CMK (cell line): ENCODE measurements around the gene CTU2.

Experiments used
- DNase-seq: peaks from one replicate; pipeline ENCODE4 v3.0.0-alpha.2; 2010; ENCODE audit warnings: low read depth

Gene CTU2

DNA sequence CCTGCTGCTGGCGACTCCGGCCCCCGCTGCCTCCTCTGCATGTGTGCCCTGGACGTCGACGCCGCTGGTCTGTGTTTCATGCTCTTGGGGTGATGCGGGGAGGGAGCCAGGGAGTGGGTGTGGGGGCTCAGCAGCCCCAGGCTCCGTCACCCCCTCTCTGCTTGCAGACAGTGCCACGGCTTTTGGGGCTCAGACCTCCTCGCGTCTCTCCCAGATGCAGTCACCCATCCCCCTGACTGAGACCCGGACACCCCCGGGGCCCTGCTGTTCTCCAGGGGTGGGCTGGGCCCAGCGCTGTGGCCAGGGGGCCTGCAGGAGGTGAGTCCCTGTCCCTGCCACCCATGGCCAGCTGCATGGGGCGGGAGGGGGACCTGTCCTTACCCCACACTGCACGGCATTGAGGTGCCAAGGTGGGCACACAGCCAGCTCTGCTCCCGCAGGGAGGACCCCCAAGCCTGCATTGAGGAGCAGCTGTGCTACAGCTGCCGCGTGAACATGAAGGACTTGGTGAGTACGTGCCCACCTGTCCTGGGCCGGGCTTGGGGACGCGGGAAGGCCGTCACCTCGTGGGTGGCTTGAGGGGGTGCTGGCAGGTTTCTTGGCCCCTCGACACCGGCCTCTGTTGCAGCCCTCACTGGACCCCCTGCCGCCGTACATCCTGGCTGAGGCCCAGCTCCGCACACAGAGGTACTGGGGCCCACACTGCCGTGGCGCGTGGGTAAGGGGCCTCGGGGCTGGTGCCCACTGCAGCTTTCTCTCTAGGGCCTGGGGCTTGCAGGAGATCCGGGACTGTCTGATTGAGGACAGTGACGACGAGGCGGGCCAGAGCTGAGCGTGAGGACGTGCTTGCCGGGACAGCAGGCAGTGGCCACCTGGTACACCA is 8.4 kb downstream of the CTU2 start:
- no peak for DNase-seq

DNA sequence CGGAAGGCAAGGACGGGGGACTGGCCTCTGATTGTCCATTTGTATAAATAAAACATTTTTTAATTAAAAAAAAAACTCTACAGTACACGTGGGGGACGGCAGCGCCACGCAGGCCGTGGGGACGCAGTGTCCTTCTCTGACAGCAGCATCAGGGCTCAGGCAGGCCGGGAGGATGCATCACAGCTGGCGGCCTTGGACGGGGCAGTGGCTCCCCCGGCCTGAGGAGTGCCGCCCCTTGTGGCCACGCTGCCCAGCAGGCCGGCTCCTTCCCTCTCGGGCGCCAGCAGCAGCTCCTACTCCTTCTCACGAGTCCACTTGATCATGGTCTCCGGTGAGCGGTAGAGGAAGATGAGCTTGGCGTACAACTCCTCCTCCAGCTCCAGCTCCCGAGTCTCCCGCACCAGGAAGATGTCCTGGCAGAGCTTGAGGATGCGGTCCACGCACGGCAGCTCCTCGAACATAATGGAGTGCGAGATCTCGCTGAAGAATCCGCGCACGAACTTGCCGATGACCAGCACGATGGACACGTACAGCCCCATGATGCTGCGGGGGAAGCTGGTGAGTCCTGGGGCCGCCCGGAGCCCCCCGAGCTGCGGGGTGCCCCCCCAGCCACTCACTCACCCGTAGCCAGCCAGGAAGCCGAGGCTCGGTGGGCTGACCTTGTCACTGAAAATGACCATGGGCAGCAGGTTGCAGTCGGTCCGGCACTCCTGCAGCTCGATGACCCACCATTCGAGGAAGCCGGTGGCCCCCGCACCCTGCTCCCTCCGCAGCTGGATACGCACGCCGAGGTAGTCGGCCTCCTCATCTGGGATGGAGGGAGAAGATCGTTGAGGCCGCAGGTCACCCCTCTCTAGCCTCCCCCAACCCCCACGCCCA is 9.2 kb downstream of the CTU2 start:
- no peak for DNase-seq

DNA sequence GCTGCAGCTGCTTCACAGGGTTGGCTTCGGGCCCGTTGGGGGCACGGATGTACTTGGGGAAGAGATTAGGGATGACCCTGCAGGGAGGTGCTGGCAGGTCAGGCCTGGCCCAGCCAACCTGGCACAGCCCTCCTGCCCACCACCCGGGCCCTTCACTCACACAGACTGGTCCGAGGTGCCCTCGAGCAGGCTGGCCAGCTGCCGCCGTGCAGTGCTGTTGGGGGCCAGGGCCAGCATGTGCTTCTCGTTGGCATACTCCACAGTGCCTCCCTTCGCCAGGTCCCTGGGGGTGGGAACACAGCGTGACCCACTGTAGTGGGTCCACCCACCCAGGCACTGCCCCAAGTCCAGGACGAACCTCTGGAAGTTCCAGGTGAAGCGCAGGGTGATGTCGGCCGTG is 9.9 kb downstream of the CTU2 start:
- DNase-seq = no peak

DNA sequence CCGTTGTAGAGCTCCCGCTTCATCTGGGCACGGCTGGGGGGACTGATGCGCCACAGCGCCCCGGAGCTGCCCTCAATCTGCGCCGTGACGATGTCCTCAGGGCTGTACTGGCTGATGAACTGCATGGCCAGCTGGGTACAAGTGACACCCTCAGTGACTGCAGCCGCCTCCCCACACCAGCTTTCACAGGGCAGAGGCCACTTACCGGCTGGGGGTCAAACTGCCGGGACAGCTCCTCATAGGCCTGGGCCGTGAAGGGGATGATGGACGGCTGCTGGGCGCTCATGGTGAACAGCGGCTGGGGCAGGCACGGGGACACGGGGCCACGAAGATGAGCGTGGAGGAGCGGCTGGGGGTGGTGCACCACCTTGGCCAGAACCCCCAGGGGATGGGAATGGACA is 10.3 kb downstream of the CTU2 start:
- DNase-seq = no peak

DNA sequence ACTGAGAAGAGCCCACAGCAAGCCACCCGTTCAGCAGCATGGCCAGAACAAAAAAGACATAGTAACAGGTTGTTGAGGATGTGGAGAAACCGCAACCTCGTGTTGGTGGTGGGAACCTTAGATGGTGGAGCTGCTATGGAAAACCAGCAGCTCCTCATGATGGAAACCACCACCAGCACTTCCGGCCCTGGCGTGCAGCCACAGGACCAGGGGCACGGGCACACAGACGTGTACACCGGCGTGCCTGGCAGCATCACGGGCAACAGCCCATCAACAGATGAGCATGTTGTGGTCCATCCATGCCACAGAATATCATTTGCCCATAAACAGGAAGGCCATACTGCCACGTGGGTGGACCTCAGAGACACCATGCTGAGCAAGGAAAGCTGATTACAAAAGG is 11.9 kb downstream of the CTU2 start:
- no peak for DNase-seq

DNA sequence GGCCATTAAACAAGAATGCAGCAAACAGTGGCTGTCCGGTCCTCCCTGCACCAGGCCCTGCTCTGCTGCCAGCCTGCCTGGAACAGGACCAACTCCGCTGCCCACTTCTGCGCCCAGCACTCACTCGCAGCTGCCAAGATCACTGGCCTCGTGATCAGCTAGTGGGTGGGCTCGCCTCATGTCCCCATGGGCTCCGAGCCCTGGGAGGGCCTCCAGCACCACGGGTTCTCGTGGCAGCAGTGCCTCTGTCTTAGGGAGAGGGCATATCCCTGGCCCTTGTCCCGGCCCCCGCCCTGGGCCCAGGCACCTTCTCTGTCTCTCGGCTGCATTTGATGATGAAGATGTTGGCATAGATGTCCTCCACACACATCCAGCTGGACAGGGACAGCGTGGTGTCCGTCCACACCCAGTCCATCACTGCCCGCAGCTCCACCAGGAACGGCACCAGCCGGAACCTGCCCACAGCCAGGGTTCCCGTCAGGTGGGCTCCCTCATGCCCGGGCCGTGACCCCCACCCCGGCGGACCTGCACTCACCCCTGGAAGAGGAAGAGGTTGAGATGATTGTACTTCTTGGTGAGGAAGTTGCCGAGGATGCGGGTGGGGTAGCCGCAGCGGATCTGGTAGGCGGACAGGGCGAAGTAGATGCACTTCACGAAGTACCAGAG is 13.1 kb downstream of the CTU2 start:
- DNase-seq = no peak

DNA sequence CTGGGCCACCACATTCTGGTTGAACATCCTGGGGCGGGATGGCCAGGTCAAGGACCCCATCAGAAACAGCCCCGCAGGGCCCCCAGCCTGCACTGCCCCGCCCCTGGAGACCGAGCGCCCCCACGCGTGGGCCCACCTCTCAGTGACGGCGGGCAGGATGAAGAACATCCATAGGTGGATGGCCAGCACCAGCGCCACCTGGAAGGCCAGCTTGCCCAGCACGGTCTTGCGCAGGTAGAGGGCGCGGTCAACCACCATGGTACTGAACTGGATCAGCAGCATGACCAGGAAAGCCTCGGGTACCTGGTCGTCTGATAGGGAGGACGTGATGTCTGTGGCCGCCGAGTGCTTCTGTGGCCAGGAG is 13.6 kb downstream of the CTU2 start:
- DNase-seq = no peak

DNA sequence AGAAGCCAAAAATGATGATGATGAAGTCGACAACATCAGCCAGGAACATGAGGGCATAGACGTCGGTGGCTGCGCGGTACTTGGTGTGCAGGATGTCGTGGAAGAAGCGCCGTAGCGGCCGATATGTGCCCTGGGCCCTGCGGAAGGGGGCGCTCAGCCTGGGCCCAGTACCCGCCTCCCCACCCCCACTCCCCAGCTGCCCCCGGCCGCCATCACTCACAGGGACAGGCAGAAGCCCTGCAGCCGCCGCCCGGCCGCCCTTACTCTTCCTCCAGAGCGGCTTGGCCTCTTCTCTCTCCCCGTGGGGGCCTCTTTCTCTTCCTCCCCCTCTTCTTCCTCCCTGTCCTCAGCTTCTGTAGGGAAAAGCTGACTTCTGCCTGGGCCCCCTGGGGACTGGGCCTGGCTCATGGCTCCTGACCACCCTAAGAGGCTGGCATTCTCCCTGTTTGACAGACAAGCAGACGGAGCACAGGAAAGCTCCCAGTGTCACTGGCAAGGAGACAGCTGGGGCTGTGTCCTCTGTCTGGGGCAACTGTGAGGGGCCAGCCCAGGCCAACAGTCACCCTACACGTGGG is 14.2 kb downstream of the CTU2 start:
- no peak for DNase-seq

DNA sequence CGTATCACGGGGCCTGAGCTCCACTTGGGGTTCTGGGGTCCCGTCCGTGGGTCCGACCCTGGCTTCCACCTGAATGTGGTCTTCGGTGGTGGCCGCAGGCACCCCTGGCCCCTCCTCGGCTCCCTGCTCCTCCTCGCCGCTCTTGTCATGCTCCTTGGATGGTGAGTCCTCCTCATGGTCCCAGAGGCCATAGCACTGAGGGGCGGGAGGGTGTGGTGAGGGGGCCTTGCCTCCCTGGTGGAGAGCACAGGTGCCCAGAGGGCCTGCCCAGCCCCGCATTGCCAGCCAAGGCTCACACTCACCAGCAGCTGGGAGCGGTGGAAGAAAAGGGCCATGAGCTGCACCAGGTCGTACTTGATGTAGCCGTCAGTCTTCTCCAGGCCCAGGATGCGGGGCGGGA is 14.9 kb downstream of the CTU2 start:
- no peak for DNase-seq

DNA sequence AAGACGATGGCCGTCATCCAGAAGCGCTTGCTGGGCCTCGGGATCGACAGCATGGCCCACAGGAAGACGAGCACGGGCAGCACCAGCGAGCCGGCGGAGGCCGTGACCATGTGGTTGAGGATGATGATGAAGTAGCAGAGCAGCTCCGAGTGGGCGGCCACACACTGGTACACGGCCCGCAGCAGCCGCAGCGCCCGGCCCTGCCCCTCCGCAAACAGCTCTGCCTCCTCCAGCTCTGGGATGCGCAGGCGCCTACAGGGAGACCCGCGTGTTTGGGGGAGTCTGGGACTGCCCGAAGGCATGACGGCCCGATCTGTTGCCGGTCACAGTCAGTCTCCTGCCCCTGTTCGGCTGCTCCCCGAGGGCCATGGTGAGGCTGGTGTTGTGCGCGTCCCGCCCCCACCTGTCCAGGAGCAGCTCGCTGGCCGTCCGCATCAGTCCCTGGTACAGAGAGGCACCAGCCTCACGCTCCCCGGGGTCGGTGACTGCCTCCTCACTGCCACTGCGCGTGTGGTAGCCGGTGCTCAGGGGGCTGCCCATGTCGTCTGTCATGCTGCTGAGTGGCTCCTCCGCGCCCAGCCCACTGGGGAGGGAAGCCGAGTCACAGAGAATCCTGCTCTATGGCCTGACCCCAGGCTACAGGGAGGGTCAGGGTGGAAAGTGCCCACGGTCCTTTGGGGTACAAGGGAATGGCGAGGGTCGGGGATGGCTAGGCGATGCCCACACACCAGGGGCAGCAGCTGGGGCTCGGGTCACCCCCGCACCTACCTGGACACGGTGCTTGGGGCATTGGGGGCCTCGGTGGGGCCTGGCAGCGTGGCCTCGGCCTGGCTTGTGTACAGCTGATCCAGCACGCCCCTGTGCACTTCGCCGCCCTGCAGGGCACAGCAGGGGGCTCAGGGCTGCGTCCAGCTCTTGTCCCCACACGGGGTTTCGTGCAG is 15.8 kb downstream of the CTU2 start:
- no peak for DNase-seq

DNA sequence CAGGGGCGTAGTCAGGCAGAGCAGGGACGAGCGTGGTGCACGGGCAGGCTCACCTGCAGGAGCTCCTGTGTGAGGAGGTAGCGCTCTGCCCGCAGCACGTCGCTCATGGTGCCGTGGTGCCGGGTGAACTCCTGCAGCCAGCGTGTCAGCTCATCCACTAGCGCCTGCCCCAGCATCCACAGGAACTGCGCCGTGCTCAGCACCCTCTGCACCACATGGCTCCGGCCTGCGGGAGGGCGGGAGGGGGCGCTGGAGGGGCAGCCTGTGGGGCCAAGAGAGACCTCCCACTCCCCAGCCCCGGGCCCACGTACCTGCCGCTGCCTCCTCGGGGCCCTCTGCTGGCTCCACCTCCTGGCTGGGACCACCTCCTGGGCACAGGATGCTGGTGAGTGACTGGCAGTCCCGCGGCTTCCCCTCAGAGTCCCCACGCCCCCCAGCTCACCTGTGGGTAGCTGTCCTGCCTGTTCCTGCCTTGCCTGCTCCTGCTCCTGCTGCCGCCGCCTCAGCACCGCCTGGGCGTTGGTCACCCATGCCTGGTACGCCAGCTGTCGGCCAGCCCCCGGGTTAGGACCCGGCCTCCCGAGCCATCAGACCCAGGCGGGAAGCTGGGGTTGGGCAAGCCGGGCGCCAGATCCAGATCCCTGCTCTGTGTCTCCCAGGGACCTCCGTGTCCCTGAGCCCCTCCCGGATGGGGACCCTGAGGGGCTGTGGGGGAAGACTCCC is 16.6 kb downstream of the CTU2 start:
- no peak for DNase-seq

DNA sequence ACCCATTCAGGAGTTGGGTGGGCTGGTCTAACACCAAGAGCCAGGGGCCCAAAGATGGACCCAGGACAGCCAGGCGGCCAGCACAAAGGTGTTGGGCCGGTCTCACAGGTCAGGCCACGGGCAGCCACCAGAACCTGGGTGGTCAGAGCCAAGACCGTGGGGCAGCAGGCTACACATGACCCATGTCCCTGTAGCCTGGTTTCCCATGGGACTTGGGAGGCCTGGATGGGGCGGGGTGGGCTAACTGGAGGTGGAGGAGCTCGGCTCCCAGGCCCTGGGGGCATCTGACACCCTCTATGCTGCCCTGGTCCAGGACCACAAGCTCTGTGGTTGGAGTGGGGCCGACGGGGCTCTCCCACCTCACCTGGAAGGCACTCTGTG is 17.2 kb downstream of the CTU2 start:
- DNase-seq = no peak

DNA sequence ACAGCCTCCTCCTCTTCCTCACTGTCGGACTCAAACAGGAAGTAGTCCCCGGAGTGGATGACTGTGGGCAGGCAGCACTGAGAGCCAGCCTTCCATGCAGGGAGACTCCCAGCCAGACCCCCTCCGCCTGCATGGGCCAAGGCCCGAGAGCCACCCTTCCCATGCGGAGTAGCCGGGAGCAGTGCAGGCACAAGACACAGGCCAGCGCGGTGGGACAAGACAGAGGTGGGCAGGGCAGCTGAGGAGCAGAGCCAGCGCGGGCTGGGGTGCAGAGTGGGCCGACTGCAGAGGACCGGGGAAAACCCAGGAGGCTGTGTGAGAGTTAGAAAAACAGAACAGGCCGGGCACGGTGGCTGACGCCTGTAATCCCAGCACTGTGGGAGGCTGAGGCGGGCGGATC is 17.6 kb downstream of the CTU2 start:
- no peak for DNase-seq

DNA sequence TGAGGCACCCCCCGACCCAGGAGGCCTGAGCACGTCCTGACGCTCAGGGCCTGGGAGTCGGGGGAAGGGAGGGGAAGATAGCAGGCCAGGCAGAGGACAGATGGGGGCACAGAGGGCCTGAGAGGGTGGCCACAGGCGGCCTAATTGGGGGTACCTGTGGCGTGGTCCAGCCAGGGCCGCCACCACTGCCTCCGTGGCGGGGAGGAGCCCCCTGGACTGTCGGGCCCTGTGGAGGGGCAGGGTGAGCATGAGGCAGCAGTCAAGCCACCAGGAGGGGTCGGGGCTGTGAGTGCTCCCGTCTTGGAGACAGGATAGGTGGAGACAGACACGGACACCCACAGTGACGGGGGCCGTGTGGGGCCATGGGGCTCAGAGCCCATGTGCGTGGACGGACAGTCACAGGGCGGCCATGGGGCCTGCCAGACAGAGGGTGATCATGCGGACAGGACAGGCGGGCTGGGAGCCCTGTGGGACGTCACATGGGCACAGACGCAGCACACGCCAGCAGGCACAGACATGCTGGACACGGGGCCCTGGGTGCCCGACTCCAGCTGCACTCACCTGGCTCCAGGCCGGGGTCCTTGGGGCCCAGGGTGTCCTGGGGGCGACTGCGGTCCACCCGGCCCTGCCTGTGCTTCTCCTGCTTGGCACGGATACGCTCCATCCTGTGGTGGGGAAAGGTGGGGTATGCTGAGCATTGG is 18.7 kb downstream of the CTU2 start:
- DNase-seq = no peak

DNA sequence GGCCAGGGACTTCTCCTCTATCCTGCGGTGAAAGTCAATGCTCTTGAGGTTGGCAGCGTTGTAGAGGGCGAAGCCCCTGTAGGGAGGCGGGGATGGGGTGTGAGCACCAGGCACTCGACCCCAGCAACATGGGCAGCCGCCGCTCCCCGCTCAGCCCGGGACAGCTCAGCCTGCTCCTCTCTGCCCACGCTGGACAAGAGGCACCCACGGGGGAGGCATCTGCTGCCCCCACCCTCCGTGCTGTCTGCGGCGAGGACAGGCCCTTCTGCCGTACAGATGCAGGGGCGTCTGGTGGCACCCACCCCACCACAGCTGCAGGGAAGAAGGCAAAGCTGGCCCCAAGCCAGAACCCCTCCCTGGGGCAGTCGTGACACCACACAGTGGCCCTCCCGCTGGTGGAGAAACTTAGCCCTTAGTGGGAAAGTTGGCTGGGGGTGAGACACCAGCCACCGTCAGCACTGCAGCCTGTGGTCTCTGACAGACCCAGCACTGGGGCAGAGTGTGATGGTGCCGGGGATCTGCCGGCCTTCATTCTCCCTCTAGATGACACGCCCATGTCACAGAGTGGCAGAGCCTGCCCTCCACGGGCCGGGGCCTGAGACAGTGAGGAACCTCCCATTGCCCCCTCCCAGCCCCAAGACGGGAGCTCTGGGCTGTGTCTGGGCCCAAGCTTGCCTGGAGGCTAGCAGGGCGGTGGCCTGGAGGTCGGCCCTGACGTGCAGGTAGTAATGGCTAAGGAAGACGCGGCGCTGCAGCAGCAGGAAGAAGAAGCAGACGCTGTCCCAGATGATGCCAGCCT is 19.5 kb downstream of the CTU2 start:
- no peak for DNase-seq

DNA sequence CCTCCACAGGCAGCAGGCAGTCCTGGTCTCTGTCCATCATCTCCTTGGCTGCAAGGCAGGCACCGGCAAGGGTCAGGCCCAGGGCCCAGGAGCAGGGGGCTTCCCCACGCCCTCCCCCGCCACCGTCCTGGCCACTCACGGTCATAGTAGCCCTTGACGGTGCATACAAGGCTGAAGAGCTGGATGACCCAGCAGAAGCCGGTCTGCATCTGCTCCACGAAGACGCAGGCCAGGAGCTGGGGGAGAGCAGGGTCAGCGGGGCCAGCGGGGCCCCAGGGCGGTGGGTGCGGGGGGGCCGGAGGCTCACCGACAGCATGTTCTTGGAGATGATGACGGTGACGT is 20.1 kb downstream of the CTU2 start:
- DNase-seq = no peak

DNA sequence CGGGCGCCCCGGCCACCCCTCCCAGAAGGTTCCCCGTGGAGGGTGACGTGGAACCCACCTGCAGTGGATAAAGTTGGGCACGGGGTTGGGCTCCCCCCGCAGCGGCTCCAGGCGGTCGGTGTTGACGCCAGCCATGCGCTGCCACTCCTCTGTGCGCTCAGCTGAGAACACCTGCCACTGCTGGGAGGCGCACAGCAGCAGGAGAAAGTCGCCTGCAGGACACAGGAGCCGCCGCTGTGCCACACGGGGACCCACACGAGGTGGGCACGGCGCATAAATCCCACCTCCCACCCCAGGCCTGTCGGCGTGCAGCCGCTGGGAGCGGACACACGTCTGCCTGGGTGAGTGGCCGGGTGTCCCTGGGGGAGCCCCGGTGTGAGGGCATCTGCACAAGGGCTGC is 20.7 kb downstream of the CTU2 start:
- DNase-seq = no peak

DNA sequence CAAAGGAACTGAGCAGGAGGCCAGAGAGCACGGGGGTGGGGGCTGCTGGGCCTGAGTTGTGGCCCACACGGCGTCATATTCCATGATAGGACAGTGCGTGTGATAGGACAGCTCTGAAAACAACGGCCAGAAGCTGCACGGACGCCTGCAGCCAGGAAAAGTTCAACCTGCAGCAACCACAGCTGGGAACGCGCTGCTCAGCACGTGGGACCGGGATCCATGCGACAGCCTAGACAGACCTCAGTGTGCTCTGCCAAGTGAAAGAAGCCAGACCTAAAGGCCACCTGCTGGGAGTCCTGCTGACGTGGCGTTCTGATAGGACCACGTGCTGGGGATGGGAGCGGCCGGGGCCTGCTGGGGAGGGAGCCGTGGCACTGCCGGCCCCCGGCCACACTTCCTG is 21.6 kb downstream of the CTU2 start:
- no peak for DNase-seq
